NCI-H446 treated with DMSO at 0.1 percent for 48 hours (cell line): Measurements from ENCODE around the gene BRINP3.
A peak's percentile ranks its signal among the peaks of the same experiment; 100 is the strongest.
"Not testable (repeated sequence)": the region's sequence is repeated elsewhere in the genome, so short reads cannot be mapped to it uniquely, and the experiment has no call there.

Experiments used
- DNase-seq: peaks from one replicate; lab custom pipeline; 2025; lab: John Stamatoyannopoulos, UW

BRINP3 gene

DNA sequence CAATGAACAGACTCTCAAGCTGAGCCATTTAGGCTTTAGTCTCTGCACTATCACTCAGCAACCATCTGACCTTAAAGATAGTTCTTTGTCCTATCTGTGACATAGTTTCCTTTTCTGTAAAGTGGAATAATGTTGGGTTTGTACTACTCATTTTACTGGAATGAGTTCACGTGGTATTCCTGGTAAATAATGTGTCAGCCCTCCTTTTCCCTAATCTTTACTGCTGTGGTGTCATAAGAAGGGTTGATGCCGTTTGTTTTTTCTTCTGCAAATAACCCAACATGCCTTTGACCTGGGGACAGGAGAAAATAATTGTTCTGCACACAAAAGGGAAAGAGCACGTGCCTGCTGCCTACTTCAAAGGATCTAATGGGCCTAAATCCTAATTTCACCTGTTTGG lies 297.8 kb downstream of the BRINP3 start:
- DNase-seq: no peak

- no peak for DNase-seq
Observed at GRCh38 chr1:190178827-190179226, 298.8 kb downstream of the BRINP3 start.

DNA sequence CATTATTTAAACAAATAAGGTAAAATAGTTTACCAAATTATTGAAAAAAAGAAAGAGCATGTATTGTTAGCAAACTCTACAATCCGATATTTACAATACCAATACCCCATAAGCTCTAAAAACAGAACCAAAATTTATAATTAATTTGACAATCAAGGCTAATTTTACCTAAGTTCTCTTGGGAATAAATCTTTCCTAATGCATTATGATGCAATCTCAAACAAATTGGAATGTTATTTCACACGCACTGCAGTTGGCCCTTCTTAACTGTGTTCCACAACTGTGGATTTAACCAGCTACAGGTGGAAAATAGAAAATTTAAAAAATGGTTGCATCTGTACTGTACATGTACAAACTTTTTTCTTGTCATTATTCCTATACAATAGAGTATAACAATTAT lies 300.1 kb downstream of the BRINP3 start:
- DNase-seq: no peak

DNA sequence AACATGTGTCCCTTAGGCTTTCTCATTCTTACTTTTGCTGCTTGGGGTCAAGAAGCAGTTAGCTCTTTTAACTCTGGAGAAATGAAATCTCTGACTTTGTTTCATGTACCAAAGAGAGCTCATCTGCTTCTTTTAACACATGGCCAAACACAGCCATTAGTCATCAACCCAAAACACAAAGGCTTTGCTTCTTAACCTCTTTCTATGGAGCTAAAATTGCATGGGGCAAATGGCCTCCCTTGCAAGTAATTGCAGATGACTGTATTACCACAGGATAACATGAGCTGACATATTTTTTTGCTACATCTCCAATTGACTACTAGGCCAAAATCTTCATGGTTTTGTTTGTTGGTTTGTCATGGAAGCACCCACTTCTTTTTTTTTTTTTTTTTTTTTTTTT lies 300.9 kb downstream of the BRINP3 start:
- no peak for DNase-seq

DNA sequence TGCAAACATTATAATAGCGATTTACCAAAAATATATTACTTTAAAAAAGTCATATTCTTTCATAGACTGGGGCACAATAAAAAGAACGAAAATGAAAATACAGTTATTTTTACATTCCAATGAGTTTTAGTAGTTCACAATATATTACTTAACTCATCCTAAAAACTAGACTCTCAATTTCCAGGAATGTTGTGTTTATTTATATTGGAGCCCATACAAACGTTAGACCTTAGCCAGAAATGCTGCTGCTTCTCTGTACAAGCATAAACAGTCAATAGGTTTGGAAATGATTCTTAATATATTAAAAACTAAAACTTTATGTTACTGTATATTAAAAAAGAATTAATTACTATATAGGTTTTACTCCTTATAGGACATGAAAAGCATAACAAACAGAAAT lies 302.3 kb downstream of the BRINP3 start:
- no peak for DNase-seq

DNA sequence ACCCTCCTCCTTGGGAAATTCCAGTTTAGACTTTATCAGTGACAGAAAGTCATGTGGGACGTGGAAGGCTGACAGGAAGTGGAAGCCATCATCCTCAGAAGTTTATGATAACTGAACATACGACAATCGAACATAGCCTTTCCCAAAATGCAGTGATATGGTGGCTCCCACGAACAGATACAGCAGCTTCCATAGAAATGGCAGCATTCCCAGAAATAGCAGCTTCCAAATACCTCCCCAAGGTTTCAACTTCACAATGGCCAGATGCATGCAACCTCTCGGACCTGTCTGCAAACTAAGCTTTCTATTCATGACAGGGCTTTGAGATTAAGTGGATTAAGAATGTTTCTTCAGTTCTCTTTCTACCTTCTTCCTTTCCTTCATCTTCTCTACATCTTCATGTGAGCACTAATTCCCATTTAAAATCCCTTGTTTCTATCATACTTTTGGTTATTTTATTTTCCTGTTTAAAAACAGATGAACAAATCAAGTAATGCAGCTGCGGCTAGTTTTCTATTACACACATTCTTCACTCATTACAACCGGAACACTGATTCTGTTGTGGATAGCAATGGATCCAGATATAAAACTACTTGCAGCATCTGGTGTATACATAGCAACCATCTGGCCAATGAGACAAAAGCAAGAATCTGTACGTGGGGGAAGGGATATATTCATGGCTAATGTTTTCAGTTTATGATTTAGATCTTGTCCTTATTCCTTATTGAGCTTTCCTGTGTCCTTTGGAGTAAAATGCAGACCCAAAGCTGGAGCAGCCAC lies 304.8 kb downstream of the BRINP3 start:
- DNase-seq: peak; percentile 34

- DNase-seq: no peak
Observed at GRCh38 chr1:190170321-190170720, 307.3 kb downstream of the BRINP3 start.

GRCh38 chr1:190169311-190170067 lies 308.2 kb downstream of the BRINP3 start:
- peak; percentile 66 for DNase-seq

DNA sequence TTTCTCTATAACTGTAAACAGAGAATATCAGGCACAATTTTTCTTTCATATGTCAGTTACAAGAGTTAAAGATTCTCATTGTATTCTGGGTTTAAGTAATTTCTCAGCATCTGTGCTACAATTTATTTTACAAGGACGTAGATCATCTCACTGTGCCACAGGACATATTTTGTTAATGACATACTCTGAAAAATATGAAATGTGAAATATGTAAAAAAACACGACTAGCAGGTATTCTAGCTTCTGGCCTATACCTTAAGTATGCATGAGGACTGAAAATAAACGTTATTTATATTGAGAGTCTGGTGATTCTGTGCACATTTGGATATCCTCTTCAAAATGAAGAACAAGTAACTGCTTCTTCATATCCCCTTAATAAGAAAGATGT lies 308.8 kb downstream of the BRINP3 start:
- DNase-seq: no peak

DNA sequence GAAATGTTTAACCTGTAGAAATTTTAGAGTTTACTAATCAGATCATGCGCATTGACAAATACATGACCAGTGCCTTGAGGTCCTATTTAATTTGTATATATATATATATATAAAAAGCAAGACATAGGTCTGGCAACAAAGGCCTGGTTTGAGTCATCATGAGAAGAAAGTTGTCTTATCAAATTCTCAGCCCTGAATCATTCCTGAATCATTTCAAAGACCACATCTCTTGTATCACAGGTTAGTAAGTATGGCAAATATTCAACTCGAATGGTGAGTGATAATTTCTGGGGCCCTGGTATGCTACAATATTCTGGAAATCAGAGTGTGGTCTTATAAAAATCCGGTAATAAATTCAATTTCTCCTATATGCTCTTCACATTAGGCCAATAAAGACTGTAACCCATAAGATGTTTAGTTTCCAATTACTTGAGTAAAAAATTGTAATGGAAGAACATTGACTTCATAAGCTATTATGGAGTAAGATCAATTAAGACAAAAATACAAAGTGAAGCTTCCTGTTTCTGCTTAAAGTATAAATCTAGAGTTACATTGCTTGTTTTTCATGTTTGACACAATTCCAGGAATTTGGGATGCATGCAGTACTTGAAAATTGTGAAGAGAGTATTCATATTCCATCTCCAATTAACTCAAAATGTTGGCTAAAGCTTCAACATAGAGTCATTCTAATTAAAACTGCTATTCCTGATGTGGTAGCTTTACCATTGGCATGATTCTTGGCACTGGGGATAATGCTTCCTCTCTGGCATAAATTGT lies 309.4 kb downstream of the BRINP3 start:
- DNase-seq: peak; percentile 84

DNA sequence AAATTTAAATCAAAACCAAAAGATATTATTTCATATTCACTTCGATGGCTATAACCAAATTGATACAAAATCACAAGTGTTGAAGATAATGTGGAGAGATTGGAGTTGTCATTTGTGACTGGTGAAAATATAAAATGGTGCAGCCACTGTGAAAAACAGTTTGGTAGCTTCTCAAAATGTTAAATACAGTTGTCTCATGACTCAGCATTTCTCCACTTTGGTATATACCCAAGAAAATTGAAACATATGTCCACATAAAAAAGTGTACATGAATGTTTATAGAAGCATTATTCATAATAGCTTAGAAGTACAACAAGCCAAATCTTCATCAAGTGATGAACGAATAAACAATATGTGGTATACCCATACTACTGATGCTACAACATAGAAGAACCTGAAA lies 318.5 kb downstream of the BRINP3 start:
- DNase-seq: no peak

DNA sequence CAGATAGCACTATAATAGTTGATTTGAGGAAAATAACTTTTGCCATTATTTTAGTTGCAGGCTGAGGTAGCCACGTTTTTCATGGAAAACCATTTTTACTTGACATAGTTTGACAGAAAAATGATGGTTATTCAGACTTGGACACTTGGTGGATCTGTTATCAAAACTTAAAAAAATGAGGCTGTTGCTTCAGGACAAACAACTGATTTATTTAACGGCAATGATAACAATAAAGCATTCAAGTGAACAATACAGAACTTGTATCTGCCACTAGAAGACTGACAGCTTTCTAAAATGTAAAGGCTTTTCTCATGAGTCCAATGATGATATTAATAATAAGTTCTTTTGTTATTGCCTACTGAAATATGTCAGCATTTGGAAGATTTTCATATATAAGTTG lies 322.9 kb downstream of the BRINP3 start:
- DNase-seq: no peak

- no peak for DNase-seq
Observed at GRCh38 chr1:190147616-190148015, 330.0 kb downstream of the BRINP3 start.

- DNase-seq: no peak
Observed at GRCh38 chr1:190144650-190145049, 333.0 kb downstream of the BRINP3 start.

- no peak for DNase-seq
Observed at GRCh38 chr1:190140644-190141043, 337.0 kb downstream of the BRINP3 start.

DNA sequence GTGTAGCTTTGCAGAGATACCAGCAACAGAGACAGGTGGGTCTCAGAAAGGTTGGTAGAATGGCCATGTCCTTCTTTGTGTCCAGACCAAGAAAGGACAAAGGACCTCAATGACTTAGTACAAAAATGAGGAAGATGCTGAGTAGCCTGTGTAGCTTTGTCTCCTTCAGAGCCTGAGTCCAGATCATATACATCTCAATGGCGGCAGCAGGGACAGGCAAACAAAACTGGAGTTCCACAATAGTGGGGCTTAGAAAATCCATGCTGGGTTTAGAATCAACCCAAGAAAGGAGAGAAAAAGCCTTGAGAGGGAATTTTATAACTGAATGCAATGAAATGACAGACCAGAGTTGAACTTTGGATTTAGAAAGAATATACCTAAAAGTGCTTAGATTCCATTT lies 339.0 kb downstream of the BRINP3 start:
- no peak for DNase-seq

GRCh38 chr1:190138266-190138665 lies 339.4 kb downstream of the BRINP3 start:
- DNase-seq: no peak

DNA sequence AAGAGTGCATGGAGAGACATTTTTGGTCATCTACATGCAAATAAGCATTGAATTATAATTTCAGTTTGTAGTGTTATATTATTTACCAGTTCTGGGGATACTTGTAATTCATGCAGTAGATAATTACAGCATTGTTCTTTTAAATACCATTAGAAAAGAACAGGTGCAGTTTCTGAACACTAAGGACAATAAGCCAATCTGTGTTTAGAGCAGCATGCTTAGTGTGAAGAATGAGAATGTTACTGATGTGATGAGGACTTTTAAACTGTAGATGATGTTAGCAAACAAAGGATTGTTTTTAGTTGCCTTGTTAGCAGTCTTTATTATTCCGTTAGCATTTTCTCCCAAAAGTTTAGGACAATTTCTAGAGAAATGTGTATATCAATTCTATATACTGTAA lies 348.3 kb downstream of the BRINP3 start:
- DNase-seq: no peak

DNA sequence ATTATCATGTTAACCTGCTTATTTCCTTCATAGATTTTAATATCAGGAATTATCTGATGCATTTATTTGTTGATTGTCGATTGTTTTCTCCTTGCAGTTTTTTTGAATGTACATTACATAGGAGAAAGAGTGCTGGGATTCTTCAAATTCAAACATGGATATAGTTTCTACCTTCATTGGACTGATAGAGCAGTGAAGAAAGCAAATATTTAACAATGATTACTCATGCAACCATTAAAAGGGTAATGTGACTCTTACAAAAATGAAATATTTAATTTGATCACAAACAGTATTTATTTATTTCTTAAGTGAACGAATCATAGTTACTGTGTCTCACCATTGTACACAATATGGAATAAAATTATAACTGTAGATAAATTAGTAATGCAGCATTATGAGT lies 350.9 kb downstream of the BRINP3 start:
- DNase-seq: no peak

DNA sequence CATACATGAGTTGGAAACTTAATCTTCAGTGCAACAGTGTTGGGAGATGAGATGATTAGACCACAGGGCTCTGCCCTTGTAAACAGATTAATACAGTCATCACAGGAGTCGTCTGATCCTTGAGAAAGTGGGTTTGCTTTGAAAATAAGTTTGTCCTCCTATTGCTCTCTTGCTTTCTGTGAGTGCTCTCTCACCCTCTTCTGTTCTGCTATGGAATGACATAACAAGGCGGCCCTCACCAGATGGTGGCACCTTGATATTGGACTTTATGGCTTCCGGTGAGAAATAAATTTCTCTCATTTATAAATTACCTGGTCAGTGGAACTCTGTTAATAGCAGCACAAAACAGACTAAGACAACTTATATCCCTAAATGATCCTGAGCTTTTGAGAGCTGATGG lies 353.6 kb downstream of the BRINP3 start:
- no peak for DNase-seq

GRCh38 chr1:190120564-190120963 lies 357.1 kb downstream of the BRINP3 start:
- not testable (repeated sequence) for DNase-seq

DNA sequence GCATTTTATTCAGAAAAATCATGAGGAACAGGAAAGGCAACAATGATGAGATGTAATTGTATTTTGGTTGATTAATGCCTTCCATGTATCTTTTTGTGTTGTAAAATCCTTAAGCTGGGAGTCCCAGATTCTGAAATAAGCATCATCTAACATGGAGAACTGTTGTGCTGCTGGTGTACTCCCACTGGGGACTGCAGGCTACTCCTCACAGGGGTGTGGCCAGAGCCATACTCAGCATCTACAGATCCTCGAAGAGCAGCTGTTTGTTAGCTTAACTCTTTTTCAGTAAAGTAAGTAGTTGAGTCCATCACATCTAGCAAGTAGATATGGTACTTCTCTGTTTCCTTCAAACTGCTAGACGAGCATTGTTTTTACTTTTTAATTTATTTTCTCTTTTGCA lies 358.0 kb downstream of the BRINP3 start:
- DNase-seq: no peak

- DNase-seq: no peak
Observed at GRCh38 chr1:190116921-190117320, 360.7 kb downstream of the BRINP3 start.
